ENCODE measurements around the gene CYP1A2.

Gene CYP1A2

DNA sequence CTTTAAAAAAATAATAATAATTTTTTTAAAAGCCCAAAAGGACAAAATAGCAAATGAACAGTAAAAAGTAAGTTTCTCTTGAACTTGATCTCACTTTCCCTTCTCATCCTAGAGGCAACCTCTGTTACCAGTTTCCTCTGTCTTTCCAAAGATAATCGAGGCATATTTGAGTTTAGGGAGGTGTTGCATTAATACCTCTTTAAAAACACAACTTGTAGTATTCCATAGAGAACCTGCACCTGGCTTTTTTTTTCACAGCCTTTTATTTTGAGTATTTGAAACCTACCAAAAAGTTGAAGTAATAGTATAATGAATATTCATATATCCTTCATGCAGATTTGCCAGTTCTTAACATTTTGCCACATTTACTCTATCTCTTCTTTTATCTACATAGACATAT is 42.4 kb downstream of the CYP1A2 start:
- peaks cover 68% of the 10 kb centered on the region for H3K4me1 ChIP-seq (ENCODE audit: low read length)
- H3K9ac ChIP-seq (ENCODE audit: low read length): peak overlapping the region; percentile 89; the same call in 1 of the 2 replicates

DNA sequence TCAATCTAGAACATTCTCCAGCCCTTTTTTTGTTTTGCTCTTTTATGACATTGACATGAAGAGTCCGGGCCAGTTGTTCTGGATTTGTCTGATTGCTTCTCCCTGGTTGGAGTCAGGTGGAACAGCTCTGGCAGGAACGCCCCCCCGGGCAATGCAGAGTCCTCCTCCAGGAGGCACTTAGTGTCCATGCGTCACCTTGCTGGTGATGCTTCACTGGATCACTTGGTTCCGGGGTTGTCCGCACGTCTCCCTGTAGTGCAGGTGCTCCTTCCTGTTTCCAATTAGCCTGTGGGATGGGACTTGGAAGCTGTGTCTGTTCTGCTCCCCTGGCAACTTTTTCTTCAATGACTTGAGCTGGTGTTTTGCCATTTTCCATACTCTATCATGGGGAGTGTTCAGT is 43.0 kb downstream of the CYP1A2 start:
- Histone ChIP-seq H3F3A (ENCODE audit: insufficient read depth, low read length) (peaks cover 54% of the 10 kb centered on the region), H3K27ac (ENCODE audit: low read length) (peak overlapping the region; percentile 8; the same call in 1 of the 2 replicates), H2AFZ (ENCODE audit: low read length) (no peak overlapping the region), H3K9ac (ENCODE audit: low read length) (peak overlapping the region; percentile 0; the same call in 1 of the 2 replicates), H4K20me1 (ENCODE audit: insufficient read depth, low read length) (peaks cover 25% of the 10 kb centered on the region), H3K27me3 (replicated peaks; ENCODE audit: insufficient read depth, low read length) (no peaks in the 10 kb centered on the region), H3K4me2 (ENCODE audit: low read depth, low read length) (peak overlapping the region; percentile 99; the same call in 1 of the 2 replicates), H3K36me3 (replicated peaks; ENCODE audit: insufficient read depth, low read length) (no peaks in the 10 kb centered on the region; the same call in 1 of the 2 replicates), H3K79me2 (ENCODE audit: low read length) (peaks cover 93% of the 10 kb centered on the region), H3K9me2 (replicated peaks; ENCODE audit: insufficient read depth, low read length) (no peaks in the 10 kb centered on the region), H3K4me3 (ENCODE audit: low read length) (no peak overlapping the region), H3K9me3 (replicated peaks; ENCODE audit: insufficient read depth, low read length) (no peaks in the 10 kb centered on the region), H3K4me1 (ENCODE audit: low read length) (peaks cover 64% of the 10 kb centered on the region)
- DNase-seq: no peak
- TF ChIP-seq EZH2 (optimal IDR thresholded peaks at IDR 0.05; ENCODE audit: low read depth, low read length): no peak
- TF ChIP-seq EZH2phosphoT487 (IDR thresholded peaks at IDR 0.05; ENCODE audit: low read length): no peak
- TF ChIP-seq, protein P1, sequence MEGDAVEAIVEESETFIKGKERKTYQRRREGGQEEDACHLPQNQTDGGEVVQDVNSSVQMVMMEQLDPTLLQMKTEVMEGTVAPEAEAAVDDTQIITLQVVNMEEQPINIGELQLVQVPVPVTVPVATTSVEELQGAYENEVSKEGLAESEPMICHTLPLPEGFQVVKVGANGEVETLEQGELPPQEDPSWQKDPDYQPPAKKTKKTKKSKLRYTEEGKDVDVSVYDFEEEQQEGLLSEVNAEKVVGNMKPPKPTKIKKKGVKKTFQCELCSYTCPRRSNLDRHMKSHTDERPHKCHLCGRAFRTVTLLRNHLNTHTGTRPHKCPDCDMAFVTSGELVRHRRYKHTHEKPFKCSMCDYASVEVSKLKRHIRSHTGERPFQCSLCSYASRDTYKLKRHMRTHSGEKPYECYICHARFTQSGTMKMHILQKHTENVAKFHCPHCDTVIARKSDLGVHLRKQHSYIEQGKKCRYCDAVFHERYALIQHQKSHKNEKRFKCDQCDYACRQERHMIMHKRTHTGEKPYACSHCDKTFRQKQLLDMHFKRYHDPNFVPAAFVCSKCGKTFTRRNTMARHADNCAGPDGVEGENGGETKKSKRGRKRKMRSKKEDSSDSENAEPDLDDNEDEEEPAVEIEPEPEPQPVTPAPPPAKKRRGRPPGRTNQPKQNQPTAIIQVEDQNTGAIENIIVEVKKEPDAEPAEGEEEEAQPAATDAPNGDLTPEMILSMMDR (IDR thresholded peaks at IDR 0.05; ENCODE audit: low read length): no peak

More for the DNA sequence above, 42.4 kb downstream of the CYP1A2 start:
- no peak for DNase-seq
- peaks cover 57% of the 10 kb centered on the region for H3F3A ChIP-seq (ENCODE audit: insufficient read depth, low read length)
- 0 out of 2 replicates have a peak overlapping the region, but pooled peaks have one; percentile 57 for H3K4me3 ChIP-seq (ENCODE audit: low read length)
- peaks cover 25% of the 10 kb centered on the region for H4K20me1 ChIP-seq (ENCODE audit: insufficient read depth, low read length)
- H3K9me2 ChIP-seq (replicated peaks; ENCODE audit: insufficient read depth, low read length): no peaks in the 10 kb centered on the region
- H3K27me3 ChIP-seq (replicated peaks; ENCODE audit: insufficient read depth, low read length): no peaks in the 10 kb centered on the region
- no peak overlapping the region for H2AFZ ChIP-seq (ENCODE audit: low read length)
- H3K36me3 ChIP-seq (replicated peaks; ENCODE audit: insufficient read depth, low read length): no peaks in the 10 kb centered on the region; the same call in 1 of the 2 replicates
- no peaks in the 10 kb centered on the region for H3K9me3 ChIP-seq (replicated peaks; ENCODE audit: insufficient read depth, low read length)
- H3K27ac ChIP-seq (ENCODE audit: low read length): peak overlapping the region; percentile 95; the same call in 1 of the 2 replicates
- H3K79me2 ChIP-seq (ENCODE audit: low read length): peaks cover 93% of the 10 kb centered on the region
- peak overlapping the region; percentile 99 for H3K4me2 ChIP-seq (ENCODE audit: low read depth, low read length)
- TF ChIP-seq, protein P1 (IDR thresholded peaks at IDR 0.05; ENCODE audit: low read length): no peak
- TF ChIP-seq EZH2 (optimal IDR thresholded peaks at IDR 0.05; ENCODE audit: low read depth, low read length) (no peak), EZH2phosphoT487 (IDR thresholded peaks at IDR 0.05; ENCODE audit: low read length) (no peak)

DNA sequence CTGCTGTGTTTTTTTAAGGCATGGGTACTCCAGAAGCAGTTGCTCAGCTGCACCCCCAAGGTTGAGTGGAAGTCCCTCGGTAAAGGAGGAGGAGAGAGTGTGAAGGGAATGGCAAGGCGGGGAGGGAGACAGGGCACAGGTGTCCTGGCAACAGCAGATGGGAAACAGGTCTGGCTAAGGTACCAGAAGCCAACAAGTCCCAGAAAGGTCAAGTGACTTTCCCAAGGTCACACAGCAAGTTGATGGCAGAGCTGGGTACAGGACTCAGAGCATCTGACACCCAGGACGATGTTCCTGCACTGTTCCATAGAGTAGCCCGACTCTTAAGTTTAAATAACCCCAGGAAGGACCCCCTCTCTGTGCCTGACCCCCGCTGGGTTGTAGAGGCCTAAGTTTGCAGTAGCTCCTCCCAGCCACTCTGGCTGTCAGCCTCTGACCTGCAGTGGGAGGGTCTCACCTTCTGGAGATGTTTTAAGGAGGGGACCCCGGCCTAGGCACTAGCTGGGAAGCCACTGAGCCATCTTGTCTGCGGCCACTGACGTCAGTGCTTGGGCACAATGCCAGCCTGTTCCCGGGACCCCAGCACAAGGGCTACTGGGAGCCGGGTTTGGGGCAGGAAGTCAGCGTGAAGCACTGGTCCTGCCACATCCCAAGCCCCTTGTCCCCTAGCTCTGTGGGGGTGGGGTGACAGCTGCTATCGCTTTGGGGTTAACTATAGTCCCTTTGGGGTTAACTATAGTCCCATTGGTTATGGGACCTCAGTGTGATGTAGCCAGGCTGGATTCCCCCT is 43.8 kb downstream of the CYP1A2 start:
- H3K9ac ChIP-seq (ENCODE audit: low read length): no peak overlapping the region
- 0 out of 2 replicates have a peak overlapping the region, but pooled peaks have one; percentile 11 for H3K4me2 ChIP-seq (ENCODE audit: low read depth, low read length)
- DNase-seq: no peak
- H3K79me2 ChIP-seq (ENCODE audit: low read length): peaks cover 96% of the 10 kb centered on the region
- H3K36me3 ChIP-seq (replicated peaks; ENCODE audit: insufficient read depth, low read length): no peaks in the 10 kb centered on the region; the same call in 1 of the 2 replicates
- no peaks in the 10 kb centered on the region for H3K9me3 ChIP-seq (replicated peaks; ENCODE audit: insufficient read depth, low read length)
- H3F3A ChIP-seq (ENCODE audit: insufficient read depth, low read length): peaks cover 52% of the 10 kb centered on the region
- H3K4me3 ChIP-seq (ENCODE audit: low read length): no peak overlapping the region
- H4K20me1 ChIP-seq (ENCODE audit: insufficient read depth, low read length): peaks cover 25% of the 10 kb centered on the region
- TF ChIP-seq EZH2 (optimal IDR thresholded peaks at IDR 0.05; ENCODE audit: low read depth, low read length) (no peak), EZH2phosphoT487 (IDR thresholded peaks at IDR 0.05; ENCODE audit: low read length) (no peak)
- TF ChIP-seq, protein P1 (IDR thresholded peaks at IDR 0.05; ENCODE audit: low read length): no peak
- H3K9me2 ChIP-seq (replicated peaks; ENCODE audit: insufficient read depth, low read length): no peaks in the 10 kb centered on the region
- peaks cover 59% of the 10 kb centered on the region for H3K4me1 ChIP-seq (ENCODE audit: low read length)
- no peaks in the 10 kb centered on the region for H3K27me3 ChIP-seq (replicated peaks; ENCODE audit: insufficient read depth, low read length)
- H3K27ac ChIP-seq (ENCODE audit: low read length): peak overlapping the region; percentile 8; the same call in 1 of the 2 replicates
- no peak overlapping the region for H2AFZ ChIP-seq (ENCODE audit: low read length)
